Esophagus squamous epithelium (tissue), 5 donors: ENCODE data around the gene SH3GL1. TPM values are rescaled to one million over a fixed set of nuclear protein-coding genes. Genes with fewer than 3 reads are reported as not detected.
"Not testable (repeated sequence)": the region's sequence is repeated elsewhere in the genome, so short reads cannot be mapped to it uniquely, and the experiment has no call there.

Experiments
- DNase-seq: peaks from one replicate; lab custom pipeline; 2025; lab: John Stamatoyannopoulos, UW
- H3K27ac ChIP-seq, 4 donors: fragments of 200-600 bp; sonication (generic); one replicate each; pipeline ENCODE4 v1.5.1; 2016 to 2019; ENCODE audit warnings: mild to moderate bottlenecking in 1 of 4
- H3K27me3 ChIP-seq, 4 donors: fragments of 200-600 bp; sonication (generic); 1 replicate in 3 of 4; 2 replicates in 1 of 4; pipeline versions ENCODE4 v1.5.1 to v1.6.0; 2017 to 2021; ENCODE audit warnings: antibody characterized with exemption in 1 of 4
- H3K36me3 ChIP-seq, 3 donors: fragments of 200-600 bp; sonication (generic); one replicate each; pipeline ENCODE4 v1.5.1; 2016 to 2019
- H3K4me1 ChIP-seq, 3 donors: fragments of 200-600 bp; sonication (generic); one replicate each; pipeline ENCODE4 v1.5.1; 2017 to 2019
- H3K4me3 ChIP-seq, 4 donors: fragments of 200-600 bp; sonication (generic); 1 replicate in 3 of 4; 2 replicates in 1 of 4; pipeline ENCODE4 v1.5.1; 2016 to 2019; ENCODE audit warnings: mild to moderate bottlenecking in 2 of 4, moderate library complexity in 1 of 4
- H3K9me3 ChIP-seq, 3 donors: fragments of 200-600 bp; sonication (generic); one replicate each; pipeline ENCODE4 v1.5.1; 2016 to 2019
- POLR2A ChIP-seq, 4 donors: fragments of 450-650 bp; IDR thresholded peaks; one replicate each; pipeline ENCODE4 v1.6.1; 2017; ENCODE audit warnings: antibody characterized with exemption in 4 of 4, mild to moderate bottlenecking in 4 of 4, moderate library complexity in 3 of 4
- WGBS, 2 donors: methylation state at CpG; one replicate each; pipeline ENCODE4 v1.1.5; 2018; 5-methylcytosine and 5-hydroxymethylcytosine counted together
- intact Hi-C: fragments of 100-400 bp; cut with DNase I; formaldehyde crosslinking; loops from one replicate; pipeline ENCODE4 v1.15.0; 2022
- total RNA-seq, 4 donors: library from RNA; depleted of rRNA; stranded (reverse); fragments of >200 nt; gene quantifications; one replicate each; pipeline ENCODE4 v1.1.0, GENCODE V29; 2016
- TF ChIP-seq, protein P1 (sequence below), 6 experiments: fragments of 450-650 bp in 4 of 6; fragments of 200-600 bp in 2 of 6; sonication (generic) in 2 of 6; IDR thresholded peaks; one replicate each; pipeline ENCODE4 v1.5.1; 2016 to 2019; ENCODE audit warnings: antibody characterized with exemption in 6 of 6, mild to moderate bottlenecking in 4 of 6, moderate library complexity in 4 of 6
- donor health status: DM: yes; HTN: yes; CAD: no.

Gene SH3GL1
- total RNA-seq, 4 donors from 2014 or later = 67.4 to 131 (median 91.2) TPM

GRCh38 chr19:4354897-4355296 is 45.5 kb downstream of the SH3GL1 start:
- intact Hi-C loops = loop anchor here (5.0 kb wide), 1 partner anchor 88 kb away; no protein-coding TSS in a partner anchor
- H3K4me1 ChIP-seq = peaks cover 0 to 7% (median 0%) of the 10 kb centered on the region in 3 donors
- H3K9me3 ChIP-seq = no peaks in the 10 kb centered on the region
- no peak overlapping the region for H3K27ac ChIP-seq
- H3K36me3 ChIP-seq = peaks cover 0 to 77% (median 2%) of the 10 kb centered on the region in 3 donors
- H3K4me3 ChIP-seq = no peak overlapping the region
- 75 to 85% methylated on average over 3 to 10 of the region's 17 CpGs for WGBS, 2 donors
- TF ChIP-seq, protein P1, sequence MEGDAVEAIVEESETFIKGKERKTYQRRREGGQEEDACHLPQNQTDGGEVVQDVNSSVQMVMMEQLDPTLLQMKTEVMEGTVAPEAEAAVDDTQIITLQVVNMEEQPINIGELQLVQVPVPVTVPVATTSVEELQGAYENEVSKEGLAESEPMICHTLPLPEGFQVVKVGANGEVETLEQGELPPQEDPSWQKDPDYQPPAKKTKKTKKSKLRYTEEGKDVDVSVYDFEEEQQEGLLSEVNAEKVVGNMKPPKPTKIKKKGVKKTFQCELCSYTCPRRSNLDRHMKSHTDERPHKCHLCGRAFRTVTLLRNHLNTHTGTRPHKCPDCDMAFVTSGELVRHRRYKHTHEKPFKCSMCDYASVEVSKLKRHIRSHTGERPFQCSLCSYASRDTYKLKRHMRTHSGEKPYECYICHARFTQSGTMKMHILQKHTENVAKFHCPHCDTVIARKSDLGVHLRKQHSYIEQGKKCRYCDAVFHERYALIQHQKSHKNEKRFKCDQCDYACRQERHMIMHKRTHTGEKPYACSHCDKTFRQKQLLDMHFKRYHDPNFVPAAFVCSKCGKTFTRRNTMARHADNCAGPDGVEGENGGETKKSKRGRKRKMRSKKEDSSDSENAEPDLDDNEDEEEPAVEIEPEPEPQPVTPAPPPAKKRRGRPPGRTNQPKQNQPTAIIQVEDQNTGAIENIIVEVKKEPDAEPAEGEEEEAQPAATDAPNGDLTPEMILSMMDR (IDR thresholded peaks at IDR 0.05) = no peak
- TF ChIP-seq POLR2A (IDR thresholded peaks at IDR 0.05) = no peak
- no peaks in the 10 kb centered on the region for H3K27me3 ChIP-seq
- no peak for DNase-seq

DNA sequence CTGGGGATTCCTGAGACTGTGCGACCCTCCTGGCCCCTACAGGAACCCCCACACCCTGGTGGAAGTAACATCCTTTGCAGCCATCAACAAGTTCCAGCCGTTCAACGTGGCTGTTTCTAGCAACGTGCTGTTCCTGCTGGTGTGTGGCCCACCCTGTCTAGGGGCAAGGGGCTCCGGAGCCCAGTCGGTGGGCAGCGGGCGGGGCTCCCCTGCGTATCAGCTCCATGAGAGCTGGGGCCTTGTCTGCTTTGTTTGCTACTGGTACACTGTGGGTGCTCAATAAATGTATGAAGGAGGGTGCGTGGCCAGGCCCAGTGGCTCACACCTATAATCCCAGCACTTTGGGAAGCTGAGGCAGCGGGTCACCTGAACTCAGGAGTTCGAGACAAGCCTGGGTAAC is 46.1 kb downstream of the SH3GL1 start:
- Histone ChIP-seq H3K36me3 (peaks cover 0 to 77% (median 0%) of the 10 kb centered on the region in 3 donors), H3K4me3 (no peak overlapping the region), H3K27ac (no peak overlapping the region), H3K9me3 (no peaks in the 10 kb centered on the region), H3K27me3 (no peaks in the 10 kb centered on the region), H3K4me1 (peaks cover 0 to under 1% (median 0%) of the 10 kb centered on the region in 3 donors)
- DNase-seq = no peak
- 87 to 100% methylated on average over 1 to 9 of the region's 12 CpGs for WGBS, 2 donors
- no peak for TF ChIP-seq POLR2A (IDR thresholded peaks at IDR 0.05)
- TF ChIP-seq, protein P1 (IDR thresholded peaks at IDR 0.05) = no peak
- intact Hi-C loops = loop anchor here (5.0 kb wide), 1 partner anchor 87 kb away; no protein-coding TSS in a partner anchor

GRCh38 chr19:4352701-4353121 is 47.6 kb downstream of the SH3GL1 start:
- TF ChIP-seq POLR2A (IDR thresholded peaks at IDR 0.05) = no peak
- TF ChIP-seq, protein P1 (IDR thresholded peaks at IDR 0.05) = peak; percentile 20 to 93 (median 74)
- Histone ChIP-seq H3K4me1 (no peaks in the 10 kb centered on the region), H3K36me3 (peaks cover 0 to 77% (median 0%) of the 10 kb centered on the region in 3 donors), H3K9me3 (no peaks in the 10 kb centered on the region), H3K27me3 (no peaks in the 10 kb centered on the region), H3K4me3 (no peak overlapping the region), H3K27ac (peak overlapping the region in 1 of 4 donors; percentile 14)
- intact Hi-C loops = loop anchor here (5.0 kb wide), 1 partner anchor 85 kb away; no protein-coding TSS in a partner anchor
- DNase-seq = no peak
- WGBS, 2 donors = 37 to 48% methylated on average over 4 to 7 of the region's 9 CpGs

GRCh38 chr19:4350726-4351125 is 49.6 kb downstream of the SH3GL1 start:
- no peaks in the 10 kb centered on the region for H3K9me3 ChIP-seq
- H3K4me3 ChIP-seq = no peak overlapping the region
- no peak for DNase-seq
- peaks cover 0 to 77% (median 0%) of the 10 kb centered on the region in 3 donors for H3K36me3 ChIP-seq
- WGBS, 2 donors = 94 to 97% methylated on average over 8 to 9 of the region's 9 CpGs
- H3K27ac ChIP-seq = no peak overlapping the region
- TF ChIP-seq, protein P1 (IDR thresholded peaks at IDR 0.05) = no peak
- no peak for TF ChIP-seq POLR2A (IDR thresholded peaks at IDR 0.05)
- peaks cover 0 to 2% (median 0%) of the 10 kb centered on the region in 3 donors for H3K4me1 ChIP-seq
- intact Hi-C loops = loop anchor here (5.0 kb wide), 1 partner anchor 83 kb away; no protein-coding TSS in a partner anchor
- H3K27me3 ChIP-seq = no peaks in the 10 kb centered on the region

DNA sequence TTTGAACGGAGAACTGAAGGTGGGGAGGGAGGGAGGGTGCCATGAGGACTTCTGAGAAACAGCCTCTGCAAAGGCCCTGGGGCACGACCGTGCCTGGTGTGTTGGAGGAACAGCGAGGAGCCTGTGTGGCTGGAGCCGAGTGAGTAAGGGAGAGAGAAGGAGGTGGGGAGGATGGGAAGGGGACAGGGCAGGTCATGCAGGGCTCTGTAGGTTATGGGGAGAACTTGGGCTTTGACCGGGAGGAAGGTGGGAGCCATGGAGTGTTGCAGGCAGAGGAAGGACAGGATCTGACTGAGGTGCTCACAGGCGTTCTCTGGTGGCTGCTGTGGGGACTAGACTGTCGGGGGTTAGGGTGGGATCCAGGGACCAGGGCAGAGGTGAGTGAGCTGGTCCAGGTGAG is 50.2 kb downstream of the SH3GL1 start:
- TF ChIP-seq POLR2A (IDR thresholded peaks at IDR 0.05) = no peak
- TF ChIP-seq, protein P1 (IDR thresholded peaks at IDR 0.05) = no peak
- H3K4me1 ChIP-seq = peaks cover 0 to 8% (median 3%) of the 10 kb centered on the region in 3 donors
- H3K9me3 ChIP-seq = no peaks in the 10 kb centered on the region
- WGBS, 2 donors = 75 to 91% methylated on average over 8 of the region's 8 CpGs
- intact Hi-C loops = loop anchor here (5.0 kb wide), 1 partner anchor 83 kb away; no protein-coding TSS in a partner anchor
- H3K27me3 ChIP-seq = no peaks in the 10 kb centered on the region
- H3K36me3 ChIP-seq = peaks cover 0 to 74% (median 0%) of the 10 kb centered on the region in 3 donors
- H3K4me3 ChIP-seq = no peak overlapping the region
- H3K27ac ChIP-seq = no peak overlapping the region
- DNase-seq = no peak

DNA sequence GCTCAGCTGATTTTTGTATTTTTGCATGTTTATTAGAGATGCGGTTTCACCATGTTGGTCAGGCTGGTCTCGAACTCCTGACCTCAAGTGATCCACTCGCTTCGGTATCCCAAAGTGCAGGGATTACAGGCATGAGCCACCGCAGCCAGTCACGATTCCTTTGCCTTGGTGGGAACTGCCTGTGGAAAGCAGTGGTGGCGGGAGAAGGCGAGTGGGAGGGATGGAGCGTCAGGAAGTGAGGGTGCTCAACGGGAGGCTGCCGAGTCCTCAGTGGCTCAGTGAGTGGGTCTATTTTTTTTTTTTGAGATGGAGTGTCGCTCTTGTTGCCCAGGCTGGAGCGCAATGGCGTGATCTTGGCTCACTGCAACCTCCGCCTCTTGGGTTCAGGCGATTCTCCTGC is 51.1 kb downstream of the SH3GL1 start:
- H3K27ac ChIP-seq, H3K4me3 ChIP-seq, H3K9me3 ChIP-seq, intact Hi-C loops, DNase-seq, H3K27me3 ChIP-seq: not testable (repeated sequence)
- WGBS, 2 donors = 91 to 95% methylated on average over 11 to 15 of the region's 16 CpGs
- H3K36me3 ChIP-seq = peaks cover 0 to 65% (median 0%) of the 10 kb centered on the region in 3 donors
- H3K4me1 ChIP-seq = peaks cover 4 to 13% (median 6%) of the 10 kb centered on the region in 3 donors
